Stimulated activated CD4-positive, alpha-beta T cell treated with anti-CD3 and anti-CD28 coated beads, Interleukin-12 subunit alpha, Interleukin-12 subunit beta, amount 100 ng/mL, for 48 hours (primary cell): ENCODE measurements around the gene ZMYND8.
"Not testable (repeated sequence)": the region's sequence is repeated elsewhere in the genome, so short reads cannot be mapped to it uniquely, and the experiment has no call there.

ENCODE experiments used
- DNase-seq, 3 donors: peaks; one replicate each; pipeline ENCODE4 v3.0.0-alpha.2; 2020; ENCODE audit warnings: low read depth in 2 of 3, low spot score in 1 of 3

The ZMYND8 gene

DNA sequence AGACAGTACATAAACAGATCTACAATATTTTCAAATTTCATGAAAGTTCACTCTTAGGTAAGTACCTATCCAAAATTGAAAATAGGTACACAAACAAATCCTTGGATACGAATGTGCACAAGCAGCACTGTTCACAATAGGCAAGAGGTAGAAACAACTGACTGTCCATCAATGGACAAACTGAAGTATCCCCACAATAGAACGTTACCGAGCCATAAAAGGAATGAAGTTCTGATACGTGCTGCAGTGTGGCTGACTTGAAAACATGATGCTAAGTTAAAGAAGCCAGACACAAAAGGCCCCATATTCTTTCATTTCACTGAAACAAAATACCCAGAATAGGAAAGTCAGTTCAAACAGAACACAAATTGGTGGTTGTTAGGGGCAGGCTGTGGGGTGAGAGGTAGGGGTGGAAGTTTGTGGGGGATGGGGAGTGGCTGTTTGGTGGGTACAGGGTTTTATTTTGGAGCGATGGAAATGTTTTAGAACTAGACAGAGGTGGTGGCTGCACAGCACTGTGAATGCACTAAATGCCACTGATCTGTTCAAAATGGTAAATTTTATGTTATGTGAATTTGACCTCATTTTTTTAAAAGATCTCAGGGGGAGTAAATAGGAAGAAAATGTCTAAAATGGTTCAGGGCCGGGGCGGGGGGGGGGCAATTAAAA is 89.5 kb downstream of the ZMYND8 start:
- no peak for DNase-seq

DNA sequence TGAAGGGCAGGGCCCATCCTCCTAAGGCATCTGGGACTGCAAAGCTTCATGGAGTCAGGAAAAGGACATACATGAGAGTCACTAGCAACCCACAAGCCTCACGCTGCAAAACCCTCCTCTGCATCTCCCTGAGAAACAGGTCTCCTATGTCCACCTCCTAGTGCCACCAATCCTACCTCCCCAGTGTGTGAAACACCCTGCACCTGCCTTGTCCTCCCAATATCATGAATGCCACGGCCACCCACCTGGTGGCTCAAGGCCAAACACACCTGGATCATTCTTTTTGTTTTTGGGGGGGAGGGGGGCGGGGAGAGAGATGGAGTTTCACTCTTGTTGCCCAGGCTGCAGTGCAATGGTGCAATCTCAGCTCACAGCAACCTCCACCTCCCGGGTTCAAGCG is 90.5 kb downstream of the ZMYND8 start:
- DNase-seq, result no peak

DNA sequence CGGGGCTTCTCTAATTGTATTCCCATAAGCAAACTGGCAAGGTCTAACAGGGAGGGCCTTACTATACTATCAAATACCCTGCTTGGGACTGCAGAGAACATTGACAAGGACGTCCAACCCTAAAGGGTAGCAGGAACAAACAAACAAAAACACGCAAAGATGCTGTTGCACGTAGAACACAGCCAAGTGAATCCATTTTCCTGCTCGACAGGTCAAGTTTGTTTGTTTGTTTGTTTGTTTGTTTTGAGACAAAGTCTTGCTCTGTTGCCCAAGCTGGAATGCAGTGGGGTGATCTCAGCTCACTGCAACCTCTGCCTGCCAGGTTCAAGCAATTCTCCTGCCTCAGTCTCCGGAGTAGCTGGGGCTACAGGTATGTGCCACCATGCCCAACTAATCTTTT is 91.3 kb downstream of the ZMYND8 start:
- DNase-seq, result no peak

DNA sequence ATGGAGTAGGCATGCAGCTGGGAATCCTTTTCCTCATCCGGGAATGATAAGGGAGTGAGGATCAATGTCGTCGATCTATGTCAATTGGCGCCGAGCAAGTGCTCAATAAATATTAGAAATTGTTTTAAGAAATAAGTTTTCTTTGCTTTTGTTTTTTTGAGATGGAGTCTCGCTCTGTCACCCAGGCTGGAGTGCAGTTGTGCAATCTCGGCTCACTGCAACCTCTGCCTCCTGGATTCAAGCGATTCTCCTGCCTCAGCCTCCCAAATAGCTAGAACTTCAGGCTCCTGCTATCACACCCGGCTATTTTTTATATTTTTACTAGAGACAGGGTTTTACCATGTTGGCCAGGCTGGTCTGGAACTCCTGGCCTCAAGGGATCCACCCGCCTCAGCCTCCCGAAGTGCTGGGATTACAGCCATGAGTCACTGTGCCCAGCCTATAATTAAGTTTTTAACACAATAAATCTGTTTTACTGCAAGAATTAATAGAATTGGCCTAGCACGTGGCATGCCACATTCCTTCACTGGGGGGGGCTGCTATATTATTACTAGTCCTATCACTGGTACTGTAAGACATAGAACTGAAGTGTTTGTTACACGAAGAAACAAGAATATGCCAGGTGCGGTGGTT is 92.2 kb downstream of the ZMYND8 start:
- not testable (repeated sequence) for DNase-seq

DNA sequence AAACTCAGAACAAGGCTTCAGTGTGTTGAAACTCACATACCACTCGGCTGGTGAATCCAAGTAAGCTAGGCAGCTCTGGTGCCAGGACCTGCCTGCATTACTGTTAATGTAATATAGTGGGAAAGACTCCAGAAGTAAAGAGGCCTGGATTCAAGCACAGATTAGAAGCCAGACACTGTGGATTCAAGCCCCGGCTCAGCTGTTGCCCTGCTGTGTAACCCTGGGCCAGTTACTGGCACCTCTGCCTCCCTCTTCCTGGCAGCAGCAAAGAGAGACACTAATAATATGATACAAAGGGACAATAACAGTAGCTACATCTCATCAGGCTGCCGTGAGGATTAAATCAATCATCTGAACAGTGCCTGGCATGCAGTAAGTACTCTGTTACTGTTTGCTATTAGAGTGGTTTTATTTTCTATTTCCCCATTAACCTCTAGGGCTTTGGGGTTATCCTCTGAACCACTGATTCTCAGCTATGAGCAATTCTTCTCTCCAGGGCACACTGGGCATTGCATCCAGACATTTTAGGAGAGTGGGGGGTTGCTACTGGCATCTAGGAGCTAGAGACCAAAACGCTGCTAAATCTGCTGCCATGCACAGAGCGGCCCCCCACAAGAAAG is 92.9 kb downstream of the ZMYND8 start:
- DNase-seq, result no peak

DNA sequence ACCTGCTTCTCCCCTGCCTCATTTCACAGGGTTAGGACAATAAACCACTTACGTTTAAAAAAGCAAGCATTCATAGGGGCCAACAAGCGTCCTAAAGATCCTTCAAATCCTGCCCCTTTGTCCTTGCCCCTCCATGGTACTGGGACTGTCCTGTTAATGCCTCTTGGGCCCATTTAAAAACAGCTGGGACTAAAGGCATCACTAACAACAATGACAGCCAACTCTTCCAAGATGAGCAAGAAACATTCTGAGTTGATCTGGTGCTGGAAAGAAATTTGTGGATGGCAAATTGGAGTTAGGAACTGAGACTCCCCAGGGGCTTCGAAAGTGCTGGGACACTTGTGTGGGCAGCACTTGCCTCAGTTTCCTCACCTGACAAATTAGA is 93.4 kb downstream of the ZMYND8 start:
- DNase-seq, result no peak

DNA sequence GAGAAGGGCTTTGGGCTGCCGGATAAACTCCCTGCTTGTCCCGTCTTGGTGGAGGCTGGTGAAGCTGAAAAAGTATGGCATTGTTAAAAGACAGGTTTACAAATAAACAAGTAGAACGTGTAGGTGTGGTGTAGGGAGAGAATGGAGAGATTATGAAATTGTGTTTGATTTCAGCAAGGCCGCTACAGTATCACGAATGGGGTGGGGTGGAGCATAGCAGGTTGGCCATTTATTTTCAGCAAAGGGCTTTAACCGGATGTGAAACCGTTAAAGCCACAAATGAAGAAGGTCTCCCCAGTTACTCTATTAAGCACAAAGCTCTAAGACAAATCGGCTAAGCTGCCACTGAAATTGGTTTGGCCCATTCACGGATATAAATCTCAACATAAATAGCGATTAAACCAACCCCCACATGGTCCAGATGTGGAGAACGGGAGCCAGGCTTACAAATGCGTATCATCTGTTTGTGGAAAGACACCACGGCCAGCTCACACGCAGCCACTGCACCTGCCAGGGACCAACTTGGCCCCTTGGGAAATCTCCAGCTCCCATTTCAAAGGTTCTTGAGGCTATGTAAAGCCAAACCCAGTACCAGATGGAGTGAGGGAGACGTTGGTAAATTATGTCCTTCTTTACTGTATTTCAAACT is 94.0 kb downstream of the ZMYND8 start:
- DNase-seq, result no peak

DNA sequence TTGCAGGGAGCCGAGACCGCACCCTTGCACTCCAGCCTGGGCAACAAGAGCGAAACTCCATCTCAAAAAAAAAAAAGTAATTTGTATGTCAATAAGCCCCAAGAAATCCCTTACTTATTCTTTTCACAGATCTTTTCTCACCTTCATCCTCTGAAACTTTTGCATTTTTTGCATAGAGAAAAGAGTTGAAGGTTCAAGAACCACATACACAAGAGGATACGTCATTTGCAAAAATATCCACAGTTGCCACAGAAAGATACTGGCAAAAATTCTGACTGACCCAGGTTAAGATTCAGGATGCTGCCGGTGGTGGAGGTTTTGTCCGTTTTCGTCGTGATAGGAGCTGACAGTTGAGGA is 94.5 kb downstream of the ZMYND8 start:
- DNase-seq, result no peak

DNA sequence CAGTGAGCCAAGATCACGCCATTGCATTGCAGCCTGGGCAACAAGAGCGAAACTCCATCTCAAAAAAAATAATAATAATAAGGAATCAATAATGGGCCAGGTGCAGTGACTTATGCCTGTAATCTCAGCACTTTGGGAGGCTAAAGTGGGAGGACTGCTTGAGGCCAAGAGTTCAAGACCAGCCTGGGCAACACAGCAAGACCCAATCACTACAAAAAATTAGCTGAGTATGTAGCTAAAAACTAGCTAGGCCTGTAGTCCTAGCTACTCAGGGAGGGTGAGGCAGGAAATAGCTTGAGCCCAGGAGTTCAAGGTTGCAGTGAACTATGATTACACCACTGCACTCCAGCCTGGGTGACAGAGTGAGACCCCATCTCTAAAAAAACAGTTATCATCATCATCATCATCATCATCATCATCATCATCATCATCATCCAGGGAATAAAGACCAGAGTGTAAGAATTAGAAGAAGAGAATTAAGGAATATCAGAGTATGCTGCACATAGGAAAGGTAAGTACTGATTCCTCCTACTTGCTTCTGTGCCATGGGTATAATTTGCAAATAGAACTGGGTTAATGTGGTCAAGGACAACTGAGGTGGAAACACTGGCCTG is 95.2 kb downstream of the ZMYND8 start:
- DNase-seq, result not testable (repeated sequence)

DNA sequence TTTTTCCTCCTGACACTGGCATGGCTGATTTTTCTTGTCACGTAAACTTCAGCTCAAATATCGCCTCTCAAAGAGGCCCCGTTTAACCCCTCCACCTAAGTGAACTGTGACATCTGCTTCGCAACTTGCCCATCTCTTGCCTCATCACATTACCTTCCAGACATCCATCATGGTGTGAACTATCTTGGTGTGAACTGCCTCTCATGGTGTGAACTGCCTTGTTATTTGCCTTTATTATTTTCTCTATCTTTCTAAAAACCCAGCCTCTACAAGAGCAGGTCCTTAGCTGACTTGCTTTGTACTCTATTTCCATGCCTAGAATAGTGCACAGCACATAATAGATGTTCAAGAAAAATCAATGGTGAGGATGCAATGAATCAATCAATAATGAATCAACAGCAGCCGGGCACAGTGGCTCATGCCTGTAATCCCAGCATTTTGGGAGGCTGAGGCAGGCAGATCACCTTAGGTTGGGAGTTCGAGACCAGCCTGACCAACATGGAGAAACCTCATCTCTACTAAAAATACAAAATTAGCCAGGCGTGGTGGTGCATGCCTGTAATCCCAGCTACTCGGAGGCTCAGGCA is 95.9 kb downstream of the ZMYND8 start:
- not testable (repeated sequence) for DNase-seq

DNA sequence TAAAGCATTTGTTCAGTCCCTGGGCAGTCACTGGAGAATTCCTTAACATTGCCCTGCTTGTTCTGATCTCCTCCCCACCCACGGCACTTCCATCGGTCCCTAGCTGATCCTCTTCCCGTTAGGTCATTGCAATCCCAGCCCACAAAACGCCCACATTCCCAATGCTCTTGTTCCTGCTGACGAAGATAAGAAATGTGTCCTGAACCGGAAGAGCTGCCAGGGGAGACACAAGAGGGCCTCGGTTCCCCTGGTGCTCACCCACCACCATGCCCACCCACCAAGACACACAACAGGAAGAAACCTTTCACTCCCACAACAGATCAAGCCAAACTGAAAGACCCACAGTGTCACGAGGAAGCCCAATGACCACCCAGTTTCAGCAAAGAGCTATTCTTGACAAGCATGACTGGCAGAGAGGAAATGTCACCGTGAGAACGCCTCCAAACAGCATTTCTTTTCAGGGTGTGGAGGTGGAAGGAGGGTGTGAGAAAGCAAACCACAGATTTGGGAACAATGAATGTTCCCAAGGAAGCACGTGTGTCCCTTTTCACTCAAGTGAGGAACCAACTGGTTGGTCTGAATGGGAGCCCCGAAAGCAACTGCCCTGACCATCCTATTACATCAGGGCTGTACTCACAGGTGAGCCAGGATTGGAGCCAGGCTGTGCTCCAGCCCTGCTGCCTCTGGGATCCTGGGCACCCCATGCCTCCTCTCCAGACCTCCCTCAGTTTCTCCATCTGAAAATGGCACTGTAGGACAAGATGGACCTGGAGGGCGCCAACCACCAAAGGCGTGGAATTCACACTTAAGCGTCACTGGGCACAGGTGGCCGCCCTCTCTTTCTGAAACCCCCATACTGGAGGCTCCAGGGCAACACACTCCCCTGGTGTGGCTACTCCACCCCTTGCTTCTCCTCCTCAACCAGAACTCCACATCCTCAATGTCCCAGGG is 97.5 kb downstream of the ZMYND8 start:
- DNase-seq, result no peak

DNA sequence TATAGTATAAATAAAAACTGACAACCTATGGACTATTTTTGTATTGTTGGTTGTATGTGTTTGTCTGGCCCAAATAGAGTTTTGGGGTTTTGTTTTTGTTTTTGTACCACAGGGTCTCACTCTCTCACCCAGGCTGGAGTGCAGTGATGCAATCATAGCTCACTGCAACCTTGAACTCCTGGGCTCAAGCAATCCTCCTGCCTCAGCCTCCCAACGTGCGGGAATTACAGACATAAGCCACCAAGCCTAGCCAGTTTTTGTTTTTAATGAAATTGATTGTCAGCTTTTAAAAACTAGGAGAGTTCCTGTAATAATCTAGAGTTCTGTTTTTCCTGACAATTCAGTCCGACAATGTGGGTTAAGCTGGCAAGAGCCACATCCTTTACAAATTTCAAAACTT is 98.7 kb downstream of the ZMYND8 start:
- DNase-seq, result no peak

DNA sequence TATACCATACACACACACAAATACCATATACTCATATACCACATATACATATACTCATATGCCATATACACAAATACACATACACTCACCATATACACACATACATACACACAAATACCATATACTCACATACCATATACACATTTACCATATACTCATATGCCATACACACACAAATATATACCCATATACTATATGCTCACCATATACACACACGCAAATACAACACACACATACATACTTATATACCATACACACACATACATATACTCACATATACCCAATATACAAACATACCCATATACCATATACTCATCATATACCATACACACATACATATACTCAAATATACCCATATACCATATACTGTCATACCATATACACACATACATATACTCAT is 99.2 kb downstream of the ZMYND8 start:
- no peak for DNase-seq

DNA sequence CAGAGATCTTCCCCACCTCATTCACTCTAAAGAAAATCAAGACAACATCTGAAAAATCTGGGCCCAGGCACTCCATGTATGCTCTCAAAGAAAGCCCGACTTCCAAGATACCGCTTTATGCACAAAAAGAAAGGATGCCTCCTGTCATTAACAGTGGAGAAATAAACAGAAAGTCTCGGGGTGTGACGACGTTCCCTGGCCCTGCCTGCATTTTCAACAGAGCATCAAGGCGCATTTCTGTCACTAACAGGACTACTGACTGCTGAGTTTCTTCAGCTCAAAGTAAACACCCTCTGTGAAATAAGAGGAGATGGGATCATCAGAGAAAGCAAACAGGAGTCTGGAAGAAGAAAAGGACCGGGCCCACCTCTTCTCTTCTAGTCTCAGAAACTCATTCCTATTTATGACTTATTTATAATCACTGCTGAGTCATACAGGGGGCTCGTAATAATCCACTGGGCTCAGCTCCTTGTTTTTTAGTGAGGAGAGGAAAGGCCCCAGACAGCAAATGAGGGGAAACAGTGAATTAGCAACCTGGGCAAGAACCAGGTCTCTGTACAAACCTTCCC is 99.7 kb downstream of the ZMYND8 start:
- DNase-seq, result no peak

DNA sequence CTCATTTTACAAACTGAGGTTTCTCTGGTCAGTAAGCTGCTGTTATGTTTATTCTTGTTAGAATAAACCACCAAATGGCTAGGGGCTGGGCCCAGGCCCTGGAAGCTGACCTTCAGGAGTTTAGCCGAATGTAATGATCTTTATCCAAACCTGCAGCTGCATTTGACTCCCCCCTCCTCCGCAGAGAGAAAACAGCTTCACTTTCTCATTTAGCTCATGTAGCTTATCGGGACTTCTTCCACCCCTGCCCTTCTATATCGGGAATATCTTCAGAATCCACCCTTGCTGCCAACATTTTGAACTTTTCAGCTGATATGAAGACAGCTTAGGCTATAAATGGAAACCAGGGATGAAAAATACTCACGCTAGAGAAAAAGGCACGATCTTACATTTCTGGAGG is 102.6 kb downstream of the ZMYND8 start:
- DNase-seq, result no peak

DNA sequence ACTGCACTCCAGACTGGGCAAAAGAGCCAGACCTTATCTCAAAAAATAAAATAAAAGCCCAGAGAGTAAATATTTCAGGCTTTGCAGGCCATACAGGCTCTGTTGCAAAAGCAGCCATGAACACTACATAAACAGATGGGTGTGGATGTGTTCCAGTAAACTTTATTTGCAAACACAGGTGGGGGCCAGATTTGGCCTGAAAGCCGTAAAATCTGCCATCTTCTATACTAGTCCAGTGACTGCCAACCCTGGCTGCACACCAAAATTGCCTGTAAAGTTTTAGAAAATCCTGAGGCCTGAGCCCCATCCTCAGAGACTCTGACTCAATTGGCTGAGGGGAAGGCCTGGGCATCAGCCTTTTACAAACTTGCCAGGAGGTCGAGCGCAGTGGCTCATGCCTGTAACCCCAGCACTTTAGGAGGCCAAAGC is 103.6 kb downstream of the ZMYND8 start:
- no peak for DNase-seq

DNA sequence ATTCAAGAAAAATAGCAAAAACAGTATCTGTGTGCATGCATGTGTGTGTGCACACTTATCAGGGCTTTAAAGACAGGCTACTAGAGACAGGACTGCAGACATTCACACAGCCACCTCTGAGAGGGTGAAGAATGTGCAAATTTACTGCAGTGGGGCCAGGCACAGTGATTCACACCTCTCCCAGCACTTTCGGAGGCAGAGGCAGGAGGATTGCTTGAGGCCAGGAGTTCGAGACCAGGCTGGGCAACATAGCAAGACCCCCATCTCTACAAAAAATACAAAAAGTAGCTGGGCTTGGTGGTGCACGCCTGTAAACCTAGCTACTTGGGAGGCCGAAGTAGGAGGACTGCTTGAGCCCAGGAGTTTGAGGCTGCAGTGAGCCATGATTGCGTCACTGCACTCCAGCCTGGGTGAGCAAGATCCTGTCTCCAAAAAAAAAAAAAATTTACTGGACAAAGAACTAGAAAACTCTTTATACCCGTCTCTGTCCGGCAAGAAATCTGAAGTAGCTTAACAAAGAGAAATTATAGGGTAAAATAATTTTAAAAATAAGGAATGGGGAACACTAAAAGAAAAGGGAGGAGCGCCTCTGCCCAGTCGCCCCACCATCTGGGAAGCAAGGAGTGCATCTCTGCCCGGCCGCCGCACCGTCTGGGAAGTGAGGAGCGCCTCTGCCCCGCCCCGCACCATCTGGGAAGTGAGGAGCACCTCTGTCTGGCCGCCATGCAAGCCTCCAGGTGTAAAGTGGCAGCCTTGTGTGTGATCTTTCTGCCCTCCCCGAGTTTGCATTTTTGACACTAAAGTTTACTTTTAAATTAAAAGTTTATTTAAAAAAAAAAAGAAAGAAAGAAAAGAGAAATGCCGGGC is 105.1 kb downstream of the ZMYND8 start:
- no peak for DNase-seq

DNA sequence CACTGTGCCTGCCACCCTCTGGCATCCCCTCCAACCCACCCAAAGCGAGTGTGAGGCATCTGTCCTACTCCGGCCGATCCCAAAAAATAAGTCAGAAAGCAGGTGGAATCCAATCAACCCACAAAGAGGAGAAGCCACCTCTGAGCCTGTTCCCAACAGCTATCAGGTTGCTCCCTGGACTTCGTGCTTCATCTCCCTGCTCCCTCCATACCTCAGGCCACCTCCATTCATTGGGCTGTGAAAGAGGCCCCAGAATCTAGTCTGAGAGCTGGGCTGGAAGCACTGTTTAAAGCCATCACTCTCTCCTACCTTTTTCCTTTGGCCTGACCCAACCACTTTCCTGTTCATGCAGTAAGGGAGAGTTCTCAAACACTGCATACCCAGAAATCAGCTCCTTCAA is 106.1 kb downstream of the ZMYND8 start:
- DNase-seq, result no peak

DNA sequence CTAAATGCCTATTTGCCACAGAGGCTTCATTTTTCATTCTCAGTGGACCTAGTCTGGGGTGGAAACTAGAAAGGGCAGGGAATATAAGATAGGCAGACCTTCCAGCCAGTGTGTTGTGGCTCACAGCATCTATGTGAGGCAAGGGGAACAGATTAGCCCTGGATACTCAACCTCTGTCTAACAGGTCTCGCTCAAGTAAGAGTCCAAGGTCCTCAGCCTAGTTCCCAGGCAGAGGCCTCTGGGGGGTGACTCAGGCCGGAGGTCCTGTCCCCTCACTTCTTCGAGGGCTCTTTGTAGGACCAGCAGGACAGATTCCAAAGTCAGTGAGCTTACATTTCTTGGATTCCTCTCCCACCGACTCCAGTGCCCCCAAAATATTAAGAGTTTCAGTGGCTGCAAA is 106.6 kb downstream of the ZMYND8 start:
- DNase-seq, result no peak
